HepG2 (cell line): ENCODE results near the gene DPEP1. TPM values are rescaled to one million over a fixed set of nuclear protein-coding genes. Genes with fewer than 3 reads are reported as not detected.

Experiments used
- ARHGAP35 ChIP-seq: sonication (generic); formaldehyde crosslinking; IDR thresholded peaks from 2 replicates; pipeline ENCODE4 v1.9.0; 2022; ENCODE audit warnings: mild to moderate bottlenecking, inconsistent platforms, moderate library complexity, missing genetic modification reagents, borderline replicate concordance
- DRAP1 ChIP-seq: IDR thresholded peaks from 2 replicates; pipeline ENCODE4 v1.6.1; 2016; ENCODE audit warnings: missing genetic modification reagents, missing compliant biosample characterization
- FOXP1 ChIP-seq, 2 experiments: fragments of 450-650 bp in 1 of 2; IDR thresholded peaks; 2 replicates each; pipeline ENCODE4 v1.6.1; 2017 to 2018; ENCODE audit warnings: antibody characterized with exemption in 1 of 2
- JUN ChIP-seq: sonication (generic); formaldehyde crosslinking; IDR thresholded peaks from 2 replicates; pipeline ENCODE4 v1.4.0; 2020; ENCODE audit warnings: mild to moderate bottlenecking, missing genetic modification reagents
- RFX5 ChIP-seq: IDR thresholded peaks from 2 replicates; pipeline ENCODE4 v1.6.1; 2011; ENCODE audit warnings: low read depth, low read length, improper control_type of control experiment
- SPEN ChIP-seq: sonication (generic); formaldehyde crosslinking; IDR thresholded peaks from 2 replicates; pipeline ENCODE4 v1.5.1; 2020; ENCODE audit warnings: low read depth, mild to moderate bottlenecking, missing genetic modification reagents
- THAP7 ChIP-seq: sonication (generic); formaldehyde crosslinking; IDR thresholded peaks from 2 replicates; pipeline ENCODE4 v1.8.1; 2023; ENCODE audit warnings: mild to moderate bottlenecking, missing genetic modification reagents
- ZFP41 ChIP-seq: sonication (generic); formaldehyde crosslinking; IDR thresholded peaks from 2 replicates; pipeline ENCODE4 v1.4.0; 2020; ENCODE audit warnings: mild to moderate bottlenecking, missing genetic modification reagents, borderline replicate concordance
- ZNF441 ChIP-seq: sonication (generic); formaldehyde crosslinking; IDR thresholded peaks from 2 replicates; pipeline ENCODE4 v1.7.0; 2021; ENCODE audit warnings: missing genetic modification reagents, borderline replicate concordance
- ZNF670 ChIP-seq: sonication (generic); formaldehyde crosslinking; IDR thresholded peaks from 2 replicates; pipeline ENCODE4 v1.8.0; 2022; ENCODE audit warnings: mild to moderate bottlenecking, missing genetic modification reagents, borderline replicate concordance
- ZNF7 ChIP-seq: IDR thresholded peaks from 2 replicates; pipeline ENCODE4 v1.6.1; 2016; ENCODE audit warnings: missing biosample characterization, missing genetic modification reagents
- ZNF781 ChIP-seq: sonication (generic); formaldehyde crosslinking; IDR thresholded peaks from 2 replicates; pipeline ENCODE4 v1.5.1; 2020; ENCODE audit warnings: borderline replicate concordance, mild to moderate bottlenecking, missing genetic modification reagents; ENCODE audit errors: not compliant biosample characterization
- ZNF782 ChIP-seq: sonication (generic); formaldehyde crosslinking; IDR thresholded peaks from 2 replicates; pipeline ENCODE4 v1.4.0; 2020; ENCODE audit warnings: missing genetic modification reagents, mild to moderate bottlenecking, borderline replicate concordance
- ZNF816 ChIP-seq: sonication (generic); formaldehyde crosslinking; IDR thresholded peaks from 2 replicates; pipeline ENCODE4 v1.8.0; 2022; ENCODE audit warnings: missing genetic modification reagents, mild to moderate bottlenecking, borderline replicate concordance
- polyA plus RNA-seq, 8 experiments: library from polyadenylated mRNA; depleted of rRNA in 3 of 8; stranded (reverse) in 7 of 8; unstranded in 1 of 8; fragments of >200 nt; fragmentation: Illumina TruSeq in 4 of 8; extraction: Trizol in 4 of 8; gene quantifications; 2 replicates each; pipeline versions ENCODE4 v1.2.1 to v1.2.3, GENCODE V29; 2011 to 2016; ENCODE audit warnings: low read depth in 4 of 8, missing spikeins in 1 of 8, mixed read lengths in 1 of 8; ENCODE audit not compliant: insufficient read depth in 1 of 8
- total RNA-seq, 5 experiments: library from RNA; depleted of rRNA; stranded (reverse); fragments of >200 nt; fragmentation: Illumina TruSeq; extraction: Trizol; gene quantifications; 2 replicates each; pipeline ENCODE4 v1.2.3, GENCODE V29; 2016; ENCODE audit warnings: low read depth in 1 of 5
- TF ChIP-seq, protein P1 (sequence below), 2 experiments: sonication (generic) in 1 of 2; formaldehyde crosslinking in 1 of 2; IDR thresholded peaks; 2 replicates each; pipeline versions ENCODE4 v1.6.1 to v1.9.0; 2014 to 2022; ENCODE audit warnings: antibody characterized with exemption in 1 of 2, borderline replicate concordance in 1 of 2, inconsistent platforms in 1 of 2, low read depth in 1 of 2, missing genetic modification reagents in 1 of 2
- TF ChIP-seq, protein P2 (sequence below): sonication (generic); formaldehyde crosslinking; IDR thresholded peaks from 2 replicates; pipeline ENCODE4 v1.4.0; 2020; ENCODE audit warnings: missing genetic modification reagents, borderline replicate concordance

Gene DPEP1
- total and polyA plus RNA-seq, 2 of the 13 experiments (the other 11 are each of a cell fraction or from before 2014, with no cell fraction given): 37.6 to 52.2 TPM

GRCh38 chr16:89572485-89573205 is 40.8 kb upstream of the DPEP1 start (continued):
- TF ChIP-seq DRAP1 (CRISPR knock-in tag): peak; percentile 60
- no peak for TF ChIP-seq FOXP1 (IDR thresholded peaks at IDR 0.05)
- TF ChIP-seq FOXP1 (CRISPR knock-in tag; IDR thresholded peaks at IDR 0.05): no peak
- TF ChIP-seq, protein P1, sequence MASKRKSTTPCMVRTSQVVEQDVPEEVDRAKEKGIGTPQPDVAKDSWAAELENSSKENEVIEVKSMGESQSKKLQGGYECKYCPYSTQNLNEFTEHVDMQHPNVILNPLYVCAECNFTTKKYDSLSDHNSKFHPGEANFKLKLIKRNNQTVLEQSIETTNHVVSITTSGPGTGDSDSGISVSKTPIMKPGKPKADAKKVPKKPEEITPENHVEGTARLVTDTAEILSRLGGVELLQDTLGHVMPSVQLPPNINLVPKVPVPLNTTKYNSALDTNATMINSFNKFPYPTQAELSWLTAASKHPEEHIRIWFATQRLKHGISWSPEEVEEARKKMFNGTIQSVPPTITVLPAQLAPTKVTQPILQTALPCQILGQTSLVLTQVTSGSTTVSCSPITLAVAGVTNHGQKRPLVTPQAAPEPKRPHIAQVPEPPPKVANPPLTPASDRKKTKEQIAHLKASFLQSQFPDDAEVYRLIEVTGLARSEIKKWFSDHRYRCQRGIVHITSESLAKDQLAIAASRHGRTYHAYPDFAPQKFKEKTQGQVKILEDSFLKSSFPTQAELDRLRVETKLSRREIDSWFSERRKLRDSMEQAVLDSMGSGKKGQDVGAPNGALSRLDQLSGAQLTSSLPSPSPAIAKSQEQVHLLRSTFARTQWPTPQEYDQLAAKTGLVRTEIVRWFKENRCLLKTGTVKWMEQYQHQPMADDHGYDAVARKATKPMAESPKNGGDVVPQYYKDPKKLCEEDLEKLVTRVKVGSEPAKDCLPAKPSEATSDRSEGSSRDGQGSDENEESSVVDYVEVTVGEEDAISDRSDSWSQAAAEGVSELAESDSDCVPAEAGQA (IDR thresholded peaks at IDR 0.05; ENCODE audit: low read depth): no peak
- TF ChIP-seq, protein P1 (CRISPR knock-in tag; IDR thresholded peaks at IDR 0.05; ENCODE audit: borderline replicate concordance): no peak
- TF ChIP-seq ZFP41 (CRISPR knock-in tag): no peak
- peak; percentile 49 for TF ChIP-seq SPEN
- TF ChIP-seq ZNF7: peak; percentile 22; the same call in 1 of the 2 replicates
- peak; percentile 93 for TF ChIP-seq JUN (CRISPR knock-in tag)
- TF ChIP-seq RFX5: no peak
- peak; percentile 65; the same call in 1 of the 2 replicates for TF ChIP-seq ZNF441 (CRISPR knock-in tag)
- 0 out of 2 replicates have a peak, but pooled peaks have one; percentile 35 for TF ChIP-seq ZNF816
- TF ChIP-seq ARHGAP35 (CRISPR knock-in tag): 0 out of 2 replicates have a peak, but pooled peaks have one; percentile 19
- TF ChIP-seq, protein P2, sequence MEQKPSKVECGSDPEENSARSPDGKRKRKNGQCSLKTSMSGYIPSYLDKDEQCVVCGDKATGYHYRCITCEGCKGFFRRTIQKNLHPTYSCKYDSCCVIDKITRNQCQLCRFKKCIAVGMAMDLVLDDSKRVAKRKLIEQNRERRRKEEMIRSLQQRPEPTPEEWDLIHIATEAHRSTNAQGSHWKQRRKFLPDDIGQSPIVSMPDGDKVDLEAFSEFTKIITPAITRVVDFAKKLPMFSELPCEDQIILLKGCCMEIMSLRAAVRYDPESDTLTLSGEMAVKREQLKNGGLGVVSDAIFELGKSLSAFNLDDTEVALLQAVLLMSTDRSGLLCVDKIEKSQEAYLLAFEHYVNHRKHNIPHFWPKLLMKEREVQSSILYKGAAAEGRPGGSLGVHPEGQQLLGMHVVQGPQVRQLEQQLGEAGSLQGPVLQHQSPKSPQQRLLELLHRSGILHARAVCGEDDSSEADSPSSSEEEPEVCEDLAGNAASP (CRISPR knock-in tag): peak; percentile 22; the same call in 1 of the 2 replicates
- peak; percentile 78 for TF ChIP-seq ZNF670 (CRISPR knock-in tag)
- TF ChIP-seq THAP7: 0 out of 2 replicates have a peak, but pooled peaks have one; percentile 12
- TF ChIP-seq ZNF782: peak; percentile 50; the same call in 1 of the 2 replicates
- TF ChIP-seq ZNF781 (CRISPR knock-in tag): peak; percentile 57
